Measurements from ENCODE around the gene RASA4.
"Not testable (repeated sequence)": the region's sequence is repeated elsewhere in the genome, so short reads cannot be mapped to it uniquely, and the experiment has no call there.

Gene RASA4

GRCh38 chr7:102604431-102605145, 12.0 kb downstream of the RASA4 start:
- not testable (repeated sequence) for DNase-seq

GRCh38 chr7:102602317-102602716, 14.2 kb downstream of the RASA4 start:
- DNase-seq, result not testable (repeated sequence)

GRCh38 chr7:102599699-102600098, 16.9 kb downstream of the RASA4 start:
- DNase-seq, result not testable (repeated sequence)

- DNase-seq, result not testable (repeated sequence)
Observed at GRCh38 chr7:102596036-102596435, 20.5 kb downstream of the RASA4 start.

GRCh38 chr7:102593637-102594334, 22.8 kb downstream of the RASA4 start:
- DNase-seq, result not testable (repeated sequence)

- not testable (repeated sequence) for DNase-seq
Observed at GRCh38 chr7:102592477-102593019, 24.0 kb downstream of the RASA4 start.

- not testable (repeated sequence) for DNase-seq
Observed at GRCh38 chr7:102589857-102590256, 26.7 kb downstream of the RASA4 start.

GRCh38 chr7:102583495-102583894, 33.1 kb downstream of the RASA4 start:
- not testable (repeated sequence) for DNase-seq

GRCh38 chr7:102581722-102582121, 34.8 kb downstream of the RASA4 start:
- not testable (repeated sequence) for DNase-seq

GRCh38 chr7:102578486-102578885, 38.1 kb downstream of the RASA4 start:
- DNase-seq, result not testable (repeated sequence)

GRCh38 chr7:102577315-102578240, 39.0 kb downstream of the RASA4 start:
- not testable (repeated sequence) for DNase-seq

- not testable (repeated sequence) for DNase-seq
Observed at GRCh38 chr7:102576363-102576762, 40.2 kb downstream of the RASA4 start.

- DNase-seq, result not testable (repeated sequence)
Observed at GRCh38 chr7:102574607-102575006, 41.9 kb downstream of the RASA4 start.

GRCh38 chr7:102572261-102573239, 44.0 kb downstream of the RASA4 start, which contains the start of gene POLR2J3:
TSS of gene POLR2J3 (minus strand) at chr7:102572583. CDS start at chr7:102572521, 62 bp downstream.
- DNase-seq, result not testable (repeated sequence)

GRCh38 chr7:102568620-102569019, 47.9 kb downstream of the RASA4 start:
- not testable (repeated sequence) for DNase-seq

- not testable (repeated sequence) for DNase-seq
Observed at GRCh38 chr7:102550808-102551422, 65.6 kb downstream of the RASA4 start, which contains the start of gene SPDYE2. TSS of gene SPDYE2 (plus strand) at chr7:102551226. CDS start at chr7:102553256, 2,030 bp downstream.

- DNase-seq, result not testable (repeated sequence)
Observed at GRCh38 chr7:102546353-102546752, 70.2 kb downstream of the RASA4 start.

GRCh38 chr7:102545288-102545687, 71.3 kb downstream of the RASA4 start:
- DNase-seq, result not testable (repeated sequence)

- DNase-seq, result not testable (repeated sequence)
Observed at GRCh38 chr7:102544372-102544771, 72.2 kb downstream of the RASA4 start.

GRCh38 chr7:102543596-102543995, 73.0 kb downstream of the RASA4 start, which contains the start of gene UPK3BL2:
TSS of gene UPK3BL2 (minus strand) at chr7:102543696. CDS start at chr7:102543636, 60 bp downstream.
- DNase-seq, result not testable (repeated sequence)
